Renal cortical epithelial cell (primary cell): ENCODE results near the gene KCNC4. TPM values are rescaled to one million over a fixed set of nuclear protein-coding genes. Genes with fewer than 3 reads are reported as not detected.

Experiments
- DNase-seq: peaks from one replicate; pipeline ENCODE4 v3.0.0-alpha.2; 2011; ENCODE audit warnings: low read depth
- total RNA-seq: library from RNA; depleted of rRNA; stranded (reverse); fragments of >200 nt; gene quantifications from 2 replicates; pipeline ENCODE4 v1.2.3, GENCODE V29; 2014

The KCNC4 gene
- total RNA-seq, 1 donor from 2014 or later = 15.2 TPM

GRCh38 chr1:110211496-110212168 is 1.5 kb downstream of the KCNC4 start:
- DNase-seq = no peak

- no peak for DNase-seq
These were observed 2.3 kb downstream of the KCNC4 start for GRCh38 chr1:110212169-110213142.

GRCh38 chr1:110213143-110213540 is 3.0 kb downstream of the KCNC4 start:
- DNase-seq = no peak

DNA sequence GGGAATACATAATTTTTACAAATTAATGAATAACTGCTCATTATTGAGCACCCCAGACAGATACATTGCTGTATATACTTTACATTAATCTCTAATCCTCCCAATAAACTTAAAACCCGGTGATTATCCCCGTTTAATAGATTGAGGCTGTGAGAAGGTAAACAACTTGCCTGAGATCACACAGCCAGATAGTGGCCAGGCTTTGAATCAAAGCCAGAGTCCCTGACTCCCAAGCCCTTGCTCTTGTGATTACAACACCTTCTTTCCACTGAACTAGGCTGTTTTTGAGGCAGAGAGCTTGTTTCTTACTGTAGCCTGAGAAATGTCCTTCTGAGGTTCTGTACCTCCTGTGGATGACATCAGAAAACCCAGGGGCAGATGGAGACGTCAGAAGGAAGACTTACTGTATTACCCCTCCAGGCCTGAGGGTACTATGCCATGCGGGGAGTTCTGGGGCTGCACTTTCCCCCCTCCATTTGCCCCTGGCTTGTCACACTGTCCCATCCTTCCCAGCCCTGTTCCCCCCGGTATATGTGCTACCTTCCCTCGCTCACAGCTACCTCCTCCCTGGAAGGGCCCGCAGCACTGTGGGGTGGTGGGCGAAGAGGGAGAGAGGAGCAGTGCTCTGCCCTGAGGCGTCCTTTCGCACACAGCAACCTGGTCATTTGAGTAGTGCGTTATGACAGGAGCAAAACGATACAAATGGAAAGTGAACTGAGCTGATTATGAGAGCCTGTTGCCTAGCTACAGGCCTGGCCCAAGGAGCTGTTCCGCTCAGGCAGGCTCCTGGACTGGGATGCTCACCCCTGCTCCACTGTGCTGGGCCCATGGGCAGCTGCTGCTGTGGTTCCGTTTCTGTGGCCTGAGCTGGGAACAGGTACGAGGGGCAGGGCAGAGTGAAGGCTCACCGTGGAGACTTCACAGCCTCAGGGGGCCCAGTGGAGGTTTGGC is 4.6 kb downstream of the KCNC4 start:
- peak; percentile 51 for DNase-seq

GRCh38 chr1:110215621-110216515 is 5.8 kb downstream of the KCNC4 start:
- DNase-seq = no peak

GRCh38 chr1:110216844-110217444 is 6.8 kb downstream of the KCNC4 start:
- DNase-seq = no peak

DNA sequence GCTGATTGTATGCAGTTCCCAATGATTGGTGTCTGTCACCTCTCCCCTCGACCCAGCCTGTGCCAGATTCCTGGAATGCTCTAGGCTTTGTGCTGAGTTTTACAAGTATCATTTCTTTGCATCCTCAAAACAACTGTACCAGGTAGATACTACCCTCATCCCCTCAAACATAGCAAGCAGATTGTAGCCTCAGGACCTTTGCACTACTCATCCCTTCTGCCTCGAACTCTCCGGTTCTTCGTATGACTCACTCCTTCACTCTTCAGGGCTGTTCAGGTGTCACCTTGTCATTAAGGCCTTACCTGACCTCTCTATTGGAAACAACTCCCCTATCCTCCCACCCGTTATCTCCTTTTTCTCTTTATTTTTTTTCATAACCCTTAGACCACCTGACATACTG is 8.0 kb downstream of the KCNC4 start:
- no peak for DNase-seq

DNA sequence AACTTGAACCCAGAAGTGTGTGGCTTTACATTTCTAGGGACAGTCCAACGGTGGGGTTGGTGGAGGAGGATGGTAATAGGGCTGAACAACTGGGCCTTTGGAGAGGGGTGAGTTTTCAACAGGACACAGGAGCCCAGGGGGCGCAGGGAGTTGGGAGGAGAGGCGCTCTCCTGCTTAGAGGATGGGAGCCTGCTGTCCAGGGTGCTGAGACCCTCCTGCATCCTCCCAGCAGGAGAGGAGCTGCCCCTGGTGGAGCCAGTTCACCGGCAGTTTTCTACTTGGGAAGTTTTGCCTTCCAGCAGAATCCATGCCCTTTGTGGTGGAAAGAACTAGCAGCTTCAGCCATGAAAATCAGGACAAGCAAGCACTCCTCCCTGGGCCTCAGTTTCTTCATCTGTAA is 8.6 kb downstream of the KCNC4 start:
- no peak for DNase-seq

DNA sequence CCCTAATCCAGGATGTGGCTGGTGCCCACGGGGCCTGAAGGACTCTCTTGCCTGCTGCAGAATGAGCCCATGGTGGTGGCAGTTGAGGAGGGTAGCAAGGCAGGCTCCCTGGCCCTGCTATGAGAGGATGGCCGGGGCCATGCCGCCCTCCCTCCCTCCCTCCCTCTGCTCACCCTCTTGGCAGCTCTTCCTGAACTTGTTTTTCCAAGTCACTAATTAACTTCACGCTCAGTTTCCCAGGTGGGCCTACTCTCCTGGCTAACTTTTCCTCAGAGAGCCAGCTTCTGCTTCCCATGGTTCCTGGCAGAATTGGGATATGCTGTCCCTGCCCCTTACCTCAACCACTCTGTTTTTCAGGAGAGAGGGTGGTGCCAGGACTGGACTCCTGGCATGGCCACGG is 10.2 kb downstream of the KCNC4 start:
- peak; percentile 71 for DNase-seq

DNA sequence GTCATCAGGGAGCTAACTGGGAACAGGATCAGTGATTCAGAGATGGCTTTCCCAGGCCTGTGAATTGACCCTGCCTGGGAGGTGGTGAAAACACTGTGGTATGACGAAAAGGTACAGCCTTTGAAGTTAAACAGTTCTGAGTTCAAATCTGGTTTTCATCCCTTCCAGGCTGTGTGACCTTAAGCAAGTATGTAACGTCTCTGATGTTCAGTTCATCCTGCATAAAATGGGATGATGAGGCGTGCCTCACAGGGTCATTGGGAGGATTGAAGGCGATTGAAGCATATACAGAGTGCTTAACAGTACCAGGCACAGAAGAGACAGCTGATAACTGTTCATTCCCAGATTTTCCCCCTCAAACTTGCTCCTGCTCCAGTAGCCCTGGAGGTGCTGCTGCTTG is 11.0 kb downstream of the KCNC4 start:
- DNase-seq = peak; percentile 61

GRCh38 chr1:110223127-110223526 is 13.0 kb downstream of the KCNC4 start:
- DNase-seq = no peak

- DNase-seq = no peak
These were observed 13.5 kb downstream of the KCNC4 start for GRCh38 chr1:110223581-110223980.

- no peak for DNase-seq
These were observed 14.3 kb downstream of the KCNC4 start for GRCh38 chr1:110224240-110224995.

DNA sequence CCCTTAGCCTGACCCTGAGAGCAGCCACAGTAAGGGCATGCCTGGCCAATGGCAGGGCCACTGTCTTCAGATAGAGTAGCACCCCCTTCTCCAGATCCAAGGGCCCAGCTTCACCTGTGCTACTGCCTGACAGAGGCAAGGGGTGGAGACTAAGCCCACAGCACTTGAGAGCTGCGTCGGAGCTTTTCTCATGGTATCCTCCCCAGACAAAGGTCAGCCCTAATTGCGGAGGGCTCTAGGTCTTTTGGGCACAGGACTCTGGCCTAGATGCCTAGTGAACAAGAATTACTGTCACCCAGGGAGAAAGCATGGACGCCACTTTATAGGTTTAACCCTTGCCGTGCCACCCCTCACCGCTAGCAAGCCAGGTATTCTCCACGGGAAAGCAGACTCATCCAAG is 15.1 kb downstream of the KCNC4 start:
- no peak for DNase-seq

- DNase-seq = no peak
These were observed 15.8 kb downstream of the KCNC4 start for GRCh38 chr1:110225756-110226404.

GRCh38 chr1:110227774-110228173 is 17.7 kb downstream of the KCNC4 start:
- no peak for DNase-seq

GRCh38 chr1:110228381-110228780 is 18.3 kb downstream of the KCNC4 start:
- peak; percentile 74 for DNase-seq

GRCh38 chr1:110228869-110229268 is 18.8 kb downstream of the KCNC4 start:
- DNase-seq = no peak

DNA sequence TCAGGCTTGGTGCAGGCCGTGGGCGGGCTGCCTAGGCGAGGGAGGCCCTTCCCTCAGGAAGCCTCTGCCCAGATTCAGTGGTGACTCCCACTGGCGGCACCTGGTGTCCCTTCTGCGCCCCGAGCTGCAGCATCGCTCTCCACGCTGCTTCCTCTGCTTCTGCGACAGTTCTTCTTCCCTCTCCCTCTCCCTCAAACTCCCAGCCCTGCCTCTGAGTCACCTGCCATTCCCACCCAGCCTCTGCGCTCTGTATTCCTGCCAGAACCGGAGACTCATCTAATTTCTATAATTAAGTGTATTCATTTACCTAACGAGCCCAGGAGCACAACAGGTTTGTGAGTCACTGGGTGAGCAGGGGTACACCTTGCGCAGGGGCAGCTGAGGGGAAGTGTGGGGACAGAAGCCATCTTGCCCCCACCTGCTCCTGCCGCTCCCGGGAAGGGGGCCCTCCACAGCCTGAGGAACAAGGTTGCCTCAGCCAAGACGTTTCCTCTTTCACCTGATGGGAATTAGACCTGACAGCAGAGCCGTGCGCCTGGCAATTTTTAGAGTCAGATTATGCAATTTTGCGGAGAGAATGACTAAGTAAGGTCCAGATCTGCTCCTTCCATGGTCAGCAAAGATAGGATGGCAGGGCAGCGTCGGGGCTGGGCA is 19.4 kb downstream of the KCNC4 start:
- DNase-seq = peak; percentile 86
